Mesenchymal stem cell (in vitro differentiated cells and primary cell): ENCODE data around the gene TNFRSF25.

Experiments used
- DNase-seq: peaks from one replicate; pipeline ENCODE4 v3.0.0-alpha.2; 2013
- H2AFZ ChIP-seq: one replicate; pipeline ENCODE4 v1.6.1; 2013; ENCODE audit warnings: low read depth, mild to moderate bottlenecking, control low read depth, inconsistent platforms, low read length, moderate library complexity
- H2AK5ac ChIP-seq: 2 replicates; pipeline ENCODE4 v1.6.1; 2013; ENCODE audit warnings: low read length, moderate library complexity, mild to moderate bottlenecking, inconsistent platforms; ENCODE audit not compliant: severe bottlenecking
- H2BK120ac ChIP-seq: one replicate; pipeline ENCODE4 v1.6.1; 2013; ENCODE audit warnings: low read depth, mild to moderate bottlenecking, inconsistent platforms, low read length, moderate library complexity
- H2BK12ac ChIP-seq, 2 experiments: one replicate each; pipeline ENCODE4 v1.6.1; 2013; ENCODE audit warnings: inconsistent platforms in 2 of 2, low read length in 2 of 2, mild to moderate bottlenecking in 2 of 2, moderate library complexity in 2 of 2, control low read depth in 1 of 2
- H2BK15ac ChIP-seq: one replicate; pipeline ENCODE4 v1.6.1; 2013; ENCODE audit warnings: mild to moderate bottlenecking, low read depth, inconsistent platforms; ENCODE audit not compliant: poor library complexity, severe bottlenecking
- H2BK5ac ChIP-seq: 2 replicates; pipeline ENCODE4 v1.6.1; 2013; ENCODE audit warnings: low read depth, mild to moderate bottlenecking, low read length, control low read depth, inconsistent platforms; ENCODE audit not compliant: poor library complexity, severe bottlenecking
- H3K14ac ChIP-seq, 2 experiments: one replicate each; pipeline ENCODE4 v1.6.1; 2013; ENCODE audit warnings: inconsistent platforms in 2 of 2, low read length in 2 of 2, control low read depth in 1 of 2, mild to moderate bottlenecking in 1 of 2, moderate library complexity in 1 of 2
- H3K18ac ChIP-seq, 2 experiments: one replicate each; pipeline ENCODE4 v1.6.1; 2013; ENCODE audit warnings: inconsistent platforms in 2 of 2, low read length in 2 of 2, control low read depth in 1 of 2, low read depth in 1 of 2, mild to moderate bottlenecking in 1 of 2
- H3K23ac ChIP-seq, 2 experiments: one replicate each; pipeline ENCODE4 v1.6.1; 2013; ENCODE audit warnings: inconsistent platforms in 2 of 2, low read length in 2 of 2, mild to moderate bottlenecking in 2 of 2, moderate library complexity in 2 of 2, control low read depth in 1 of 2
- H3K27ac ChIP-seq: 2 replicates; pipeline ENCODE4 v1.5.1; 2013; ENCODE audit warnings: mild to moderate bottlenecking, moderate library complexity, low read length, control low read depth, inconsistent platforms; ENCODE audit not compliant: poor library complexity, severe bottlenecking
- H3K27me3 ChIP-seq, 2 experiments: 2 replicates each; pipeline versions ENCODE4 v1.6.1 to v1.7.0; 2013; ENCODE audit warnings: low read length in 2 of 2, mild to moderate bottlenecking in 2 of 2, moderate library complexity in 2 of 2, control low read depth in 1 of 2, inconsistent platforms in 1 of 2; ENCODE audit not compliant: control insufficient read depth in 1 of 2, insufficient read depth in 1 of 2
- H3K36me3 ChIP-seq, 2 experiments: 2 replicates each; pipeline versions ENCODE4 v1.6.1 to v1.7.0; 2013; ENCODE audit warnings: low read length in 2 of 2, control low read depth in 1 of 2, inconsistent platforms in 1 of 2, low read depth in 1 of 2, mild to moderate bottlenecking in 1 of 2; ENCODE audit not compliant: insufficient read depth in 2 of 2, control insufficient read depth in 1 of 2
- H3K4ac ChIP-seq, 2 experiments: one replicate each; pipeline ENCODE4 v1.6.1; 2013; ENCODE audit warnings: inconsistent platforms in 2 of 2, low read length in 2 of 2, mild to moderate bottlenecking in 2 of 2, moderate library complexity in 2 of 2, control low read depth in 1 of 2, low read depth in 1 of 2
- H3K4me1 ChIP-seq: 2 replicates; pipeline ENCODE4 v1.6.1; 2013; ENCODE audit warnings: low read depth, low read length, control low read depth; ENCODE audit not compliant: control insufficient read depth, insufficient read depth
- H3K4me2 ChIP-seq: 2 replicates; pipeline ENCODE4 v1.6.1; 2013; ENCODE audit warnings: low read length, mild to moderate bottlenecking, inconsistent platforms; ENCODE audit not compliant: poor library complexity, severe bottlenecking
- H3K4me3 ChIP-seq, 2 experiments: 2 replicates each; pipeline versions ENCODE4 v1.5.1 to v1.7.0; 2013; ENCODE audit warnings: low read length in 2 of 2, mild to moderate bottlenecking in 2 of 2, control low read depth in 1 of 2, low read depth in 1 of 2; ENCODE audit not compliant: insufficient read depth in 1 of 2
- H3K79me1 ChIP-seq: replicated peaks from 2 replicates; pipeline ENCODE4 v1.6.1; 2013; ENCODE audit warnings: mild to moderate bottlenecking, control low read depth, low read length, inconsistent platforms; ENCODE audit not compliant: poor library complexity, severe bottlenecking
- H3K9ac ChIP-seq: 2 replicates; pipeline ENCODE4 v1.7.0; 2013; ENCODE audit warnings: mild to moderate bottlenecking, low read length, moderate library complexity
- H3K9me3 ChIP-seq: 2 replicates; pipeline ENCODE4 v1.7.0; 2013; ENCODE audit warnings: mild to moderate bottlenecking, low read length; ENCODE audit not compliant: control insufficient read depth
- H4K8ac ChIP-seq: one replicate; pipeline ENCODE4 v1.6.1; 2013; ENCODE audit warnings: inconsistent platforms, mild to moderate bottlenecking, low read length, moderate library complexity
- H4K91ac ChIP-seq: one replicate; pipeline ENCODE4 v1.6.1; 2013; ENCODE audit warnings: mild to moderate bottlenecking, low read length, inconsistent platforms
- WGBS: methylation state at CpG from one replicate; pipeline ENCODE4 v1.1.7; 2013; ENCODE audit warnings: mixed read lengths; 5-methylcytosine and 5-hydroxymethylcytosine counted together

The TNFRSF25 gene

GRCh38 chr1:6444377-6444776 lies 21.6 kb downstream of the TNFRSF25 start:
- Histone ChIP-seq H2BK12ac (no peak overlapping the region), H3K36me3 (no peaks in the 10 kb centered on the region), H3K9ac (no peak overlapping the region), H3K14ac (no peak overlapping the region), H2BK120ac (no peak overlapping the region), H3K4me3 (no peak overlapping the region), H4K8ac (no peak overlapping the region), H2AK5ac (no peak overlapping the region), H3K27me3 (peaks cover 50 to 69% of the 10 kb centered on the region in 2 experiments), H2BK5ac (no peak overlapping the region), H3K4ac (no peak overlapping the region), H3K18ac (no peak overlapping the region), H2AFZ (no peak overlapping the region), H3K79me1 (no peaks in the 10 kb centered on the region), H2BK15ac (no peak overlapping the region), H3K4me2 (no peak overlapping the region), H3K4me1 (peaks cover 35% of the 10 kb centered on the region), H4K91ac (no peak overlapping the region), H3K23ac (no peak overlapping the region), H3K27ac (no peak overlapping the region), H3K9me3 (no peaks in the 10 kb centered on the region)
- no peak for DNase-seq
- 98% methylated on average over 11 of the region's 15 CpGs for WGBS

DNA sequence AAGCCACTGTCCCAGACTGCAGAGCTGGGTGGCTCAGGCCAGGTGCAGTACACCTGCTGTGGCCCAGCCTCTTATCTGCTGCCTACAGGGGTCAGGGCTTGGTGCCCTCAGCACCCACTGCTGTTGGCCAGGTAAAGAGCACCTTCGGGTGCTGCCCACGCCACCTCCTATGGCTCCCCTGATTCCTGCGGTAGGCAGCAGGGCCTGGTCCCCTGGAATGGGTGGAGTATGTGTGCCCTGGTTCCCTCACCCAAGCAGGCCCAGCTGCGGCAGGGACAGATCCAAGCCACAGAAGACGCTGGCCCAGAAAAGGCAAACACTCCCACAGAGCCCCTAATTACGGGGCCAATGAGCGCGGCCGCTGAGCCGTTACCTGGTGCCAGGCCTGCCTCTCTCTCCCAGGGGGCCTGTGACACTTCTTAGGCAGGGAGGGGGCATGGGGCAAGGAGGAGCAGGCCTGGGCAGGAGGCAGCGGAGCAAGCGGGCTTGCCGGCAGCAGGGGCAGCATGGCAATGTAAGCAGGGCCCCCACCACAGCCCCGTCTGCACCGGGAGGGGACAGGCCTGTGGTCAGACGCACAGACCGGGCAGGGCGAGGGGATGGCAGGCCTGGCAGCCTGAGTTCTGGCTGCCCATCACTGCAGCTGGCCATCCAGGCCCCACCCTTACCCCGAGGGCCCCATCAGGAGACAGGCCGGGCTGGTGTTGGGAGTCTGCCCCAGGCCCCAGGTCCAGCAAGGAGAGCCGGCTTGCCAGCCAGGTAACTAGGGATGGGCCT lies 22.4 kb downstream of the TNFRSF25 start:
- no peak for DNase-seq
- Histone ChIP-seq H3K27me3 (peaks cover 45 to 64% of the 10 kb centered on the region in 2 experiments), H2BK15ac (no peak overlapping the region), H3K18ac (no peak overlapping the region), H2BK5ac (no peak overlapping the region), H3K23ac (no peak overlapping the region), H3K27ac (no peak overlapping the region), H3K4me1 (peaks cover 30% of the 10 kb centered on the region), H4K91ac (peak overlapping the region; percentile 15), H3K36me3 (no peaks in the 10 kb centered on the region), H3K4me3 (no peak overlapping the region), H2BK12ac (no peak overlapping the region), H2BK120ac (no peak overlapping the region), H4K8ac (no peak overlapping the region), H3K9ac (no peak overlapping the region), H3K4me2 (no peak overlapping the region), H3K14ac (no peak overlapping the region), H3K9me3 (no peaks in the 10 kb centered on the region), H2AFZ (no peak overlapping the region), H2AK5ac (no peak overlapping the region), H3K4ac (no peak overlapping the region), H3K79me1 (no peaks in the 10 kb centered on the region)
- WGBS: 87% methylated on average over 20 of the region's 21 CpGs

DNA sequence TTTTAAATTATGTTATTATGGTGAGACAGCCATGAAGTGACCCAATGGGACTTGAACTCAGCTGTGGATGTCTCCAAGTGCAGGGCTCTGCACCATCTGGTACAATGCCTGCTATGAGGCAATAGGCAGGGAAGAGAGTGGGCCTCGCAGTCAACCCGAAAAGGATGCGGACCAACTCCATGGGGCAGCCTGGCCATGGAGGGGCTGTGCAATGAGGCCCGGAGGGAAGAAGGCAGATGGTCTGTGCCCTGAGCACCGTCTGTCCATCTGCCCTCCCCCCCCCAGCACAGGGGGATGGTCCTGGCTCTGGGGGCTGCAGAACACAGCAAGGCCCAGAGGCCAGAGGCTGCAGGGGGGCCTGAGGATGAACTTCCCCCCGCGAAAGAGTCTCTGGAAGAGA lies 24.4 kb downstream of the TNFRSF25 start:
- no peak for DNase-seq
- H3K23ac ChIP-seq: no peak overlapping the region
- peaks cover 22% of the 10 kb centered on the region for H3K4me1 ChIP-seq
- H3K4me2 ChIP-seq: no peak overlapping the region
- H3K4ac ChIP-seq: no peak overlapping the region
- H3K9ac ChIP-seq: no peak overlapping the region
- H2AFZ ChIP-seq: no peak overlapping the region
- H3K14ac ChIP-seq: no peak overlapping the region
- no peak overlapping the region for H2BK5ac ChIP-seq
- no peak overlapping the region for H4K8ac ChIP-seq
- H2BK12ac ChIP-seq: no peak overlapping the region
- H3K79me1 ChIP-seq: no peaks in the 10 kb centered on the region
- H3K27ac ChIP-seq: no peak overlapping the region
- H2BK120ac ChIP-seq: no peak overlapping the region
- no peak overlapping the region for H2BK15ac ChIP-seq
- H3K18ac ChIP-seq: no peak overlapping the region
- H3K4me3 ChIP-seq: no peak overlapping the region
- H3K36me3 ChIP-seq: no peaks in the 10 kb centered on the region
- 88% methylated on average over 5 of the region's 7 CpGs for WGBS
- H4K91ac ChIP-seq: no peak overlapping the region
- no peak overlapping the region for H2AK5ac ChIP-seq
- H3K27me3 ChIP-seq: peaks cover 32 to 60% of the 10 kb centered on the region in 2 experiments
- no peaks in the 10 kb centered on the region for H3K9me3 ChIP-seq

DNA sequence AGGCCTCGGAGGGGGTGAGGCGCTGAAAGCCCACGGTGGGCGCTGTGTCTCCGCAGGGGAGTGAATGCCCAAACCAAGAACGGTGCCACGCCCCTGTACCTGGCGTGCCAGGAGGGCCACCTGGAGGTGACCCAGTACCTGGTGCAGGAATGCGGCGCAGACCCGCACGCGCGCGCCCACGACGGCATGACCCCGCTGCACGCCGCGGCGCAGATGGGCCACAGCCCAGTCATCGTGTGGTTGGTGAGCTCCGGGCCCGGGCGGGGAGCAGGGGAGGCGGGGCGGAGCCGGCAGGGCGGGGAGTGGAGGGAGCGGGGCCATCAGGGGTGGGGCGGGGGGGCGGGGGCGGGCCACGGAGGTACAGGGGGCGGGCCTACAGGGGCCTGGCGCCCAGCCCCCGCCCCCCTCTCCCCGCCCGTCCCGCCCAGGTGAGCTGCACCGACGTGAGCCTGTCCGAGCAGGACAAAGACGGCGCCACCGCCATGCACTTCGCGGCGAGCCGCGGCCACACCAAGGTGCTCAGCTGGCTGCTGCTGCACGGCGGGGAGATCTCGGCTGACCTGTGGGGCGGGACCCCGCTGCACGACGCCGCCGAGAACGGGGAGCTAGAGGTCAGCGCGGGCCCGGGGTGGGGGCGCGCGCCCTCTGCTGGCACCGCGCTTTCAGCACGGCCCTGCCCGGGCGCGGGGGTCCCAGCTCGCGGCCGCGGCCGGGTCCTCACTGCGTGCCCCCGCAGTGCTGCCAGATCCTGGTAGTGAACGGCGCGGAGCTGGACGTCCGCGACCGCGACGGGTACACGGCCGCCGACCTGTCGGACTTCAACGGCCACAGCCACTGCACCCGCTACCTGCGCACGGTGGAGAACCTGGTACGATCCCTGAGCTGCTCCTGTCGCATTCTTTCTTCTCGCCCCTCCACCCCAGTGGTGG lies 25.5 kb downstream of the TNFRSF25 start:
- 17% methylated on average over 50 of the region's 101 CpGs for WGBS
- Histone ChIP-seq H4K8ac (no peak overlapping the region), H3K36me3 (no peaks in the 10 kb centered on the region), H2BK12ac (no peak overlapping the region), H3K4me3 (peak overlapping the region in 1 of 2 experiments; percentile 38), H3K14ac (no peak overlapping the region), H3K4ac (no peak overlapping the region), H3K9ac (no peak overlapping the region), H4K91ac (no peak overlapping the region), H2BK15ac (no peak overlapping the region), H3K27me3 (peaks cover 27 to 66% of the 10 kb centered on the region in 2 experiments), H2BK5ac (no peak overlapping the region), H3K79me1 (no peaks in the 10 kb centered on the region), H3K4me1 (peaks cover 22% of the 10 kb centered on the region), H2BK120ac (no peak overlapping the region), H3K9me3 (no peaks in the 10 kb centered on the region), H3K27ac (no peak overlapping the region), H2AK5ac (no peak overlapping the region), H3K4me2 (peak overlapping the region; percentile 48), H3K18ac (no peak overlapping the region), H3K23ac (no peak overlapping the region), H2AFZ (no peak overlapping the region)
- DNase-seq: peak; percentile 51
